Measurements from ENCODE around the gene GSTCD. TPM values are rescaled to one million over a fixed set of nuclear protein-coding genes. Genes with fewer than 3 reads are reported as not detected.

Gene GSTCD
- total and polyA plus RNA-seq, 9 of the 15 experiments (the other 6 are each of a cell fraction or from before 2014, with no cell fraction given): 4.5 to 36.3 (median 16.0) TPM

DNA sequence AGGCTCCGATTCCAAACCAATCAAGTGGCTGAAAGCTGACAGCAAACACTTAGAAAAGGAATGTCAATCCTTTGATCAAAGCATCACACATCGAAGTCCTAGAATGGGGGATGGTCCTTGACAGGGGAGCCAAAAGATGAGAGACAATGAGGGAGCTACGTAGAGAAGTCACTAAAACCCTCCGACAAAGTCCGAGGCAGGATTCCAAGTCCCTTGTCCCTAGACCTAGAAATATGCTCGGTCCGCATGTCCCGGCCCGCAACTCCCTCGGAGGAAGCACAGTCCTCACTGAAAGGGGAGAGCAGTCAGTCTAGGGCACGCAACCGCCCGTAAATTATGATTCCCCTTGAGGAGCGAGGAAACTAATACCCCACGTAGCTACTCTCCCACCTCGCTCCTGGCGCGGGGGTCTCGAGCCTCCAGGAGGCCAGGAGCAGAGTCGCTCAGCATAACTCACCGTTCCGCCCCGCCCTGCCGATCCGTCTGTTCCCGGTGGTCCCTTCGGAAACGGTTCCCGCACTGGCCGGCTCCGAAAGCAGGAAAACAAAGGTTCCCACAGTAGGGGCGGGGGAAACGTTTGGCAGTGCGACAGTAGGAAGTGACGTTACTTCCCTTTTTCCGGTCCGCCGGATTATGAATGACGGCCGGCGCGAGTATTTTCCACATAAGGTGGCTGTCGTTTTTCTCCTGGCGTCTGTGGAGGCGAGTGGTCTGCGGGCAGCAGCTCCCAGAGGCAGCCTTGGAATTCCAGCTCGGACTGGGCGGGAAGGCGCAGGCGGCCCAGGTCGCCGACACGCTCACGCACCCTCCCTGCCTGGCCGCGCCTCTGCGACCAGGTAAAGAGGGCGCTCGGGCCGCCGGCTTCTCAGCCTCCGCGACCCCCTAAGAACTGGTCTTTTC lies at the start of gene GSTCD, which contains the start of gene INTS12 (continued):
- TF ChIP-seq, protein P1, sequence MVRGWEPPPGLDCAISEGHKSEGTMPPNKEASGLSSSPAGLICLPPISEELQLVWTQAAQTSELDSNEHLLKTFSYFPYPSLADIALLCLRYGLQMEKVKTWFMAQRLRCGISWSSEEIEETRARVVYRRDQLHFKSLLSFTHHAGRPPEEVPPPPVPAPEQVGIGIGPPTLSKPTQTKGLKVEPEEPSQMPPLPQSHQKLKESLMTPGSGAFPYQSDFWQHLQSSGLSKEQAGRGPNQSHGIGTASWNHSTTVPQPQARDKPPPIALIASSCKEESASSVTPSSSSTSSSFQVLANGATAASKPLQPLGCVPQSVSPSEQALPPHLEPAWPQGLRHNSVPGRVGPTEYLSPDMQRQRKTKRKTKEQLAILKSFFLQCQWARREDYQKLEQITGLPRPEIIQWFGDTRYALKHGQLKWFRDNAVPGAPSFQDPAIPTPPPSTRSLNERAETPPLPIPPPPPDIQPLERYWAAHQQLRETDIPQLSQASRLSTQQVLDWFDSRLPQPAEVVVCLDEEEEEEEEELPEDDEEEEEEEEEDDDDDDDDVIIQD (CRISPR knock-in tag; IDR thresholded peaks at IDR 0.05): no peak
- TF ChIP-seq SAFB (IDR thresholded peaks at IDR 0.05; ENCODE audit: borderline replicate concordance, low read depth, low read length) (no peak), GABPB2 (CRISPR knock-in tag; conservative IDR thresholded peaks at IDR 0.05) (no peak), MTF1 (CRISPR knock-in tag; IDR thresholded peaks at IDR 0.05; ENCODE audit: borderline replicate concordance) (no peak), TRIM28 (IDR thresholded peaks at IDR 0.05) (no peak), ZNF124 (CRISPR knock-in tag; IDR thresholded peaks at IDR 0.05) (0 out of 2 replicates have a peak, but pooled peaks have one; percentile 45), ZNF263 (CRISPR knock-in tag; IDR thresholded peaks at IDR 0.05; ENCODE audit: borderline replicate concordance) (peak; percentile 71; the same call in 1 of the 2 replicates), NFRKB (IDR thresholded peaks at IDR 0.05; ENCODE audit: low read depth) (peak; percentile 61; the same call in 1 of the 2 replicates), FOXK1 (CRISPR knock-in tag; IDR thresholded peaks at IDR 0.05; ENCODE audit: borderline replicate concordance) (no peak), MYBL2 (IDR thresholded peaks at IDR 0.05; ENCODE audit: low read depth) (peak; percentile 80), MYBL2 (CRISPR knock-in tag; IDR thresholded peaks at IDR 0.05; ENCODE audit: borderline replicate concordance) (peak; percentile 25; the same call in 1 of the 2 replicates), FOXJ2 (tag; IDR thresholded peaks at IDR 0.05) (peak; percentile 84), OTX1 (CRISPR knock-in tag; IDR thresholded peaks at IDR 0.05) (peak; percentile 74; the same call in 1 of the 2 replicates), ZNF41 (CRISPR knock-in tag; conservative IDR thresholded peaks at IDR 0.05) (no peak), ESRRB (CRISPR knock-in tag; IDR thresholded peaks at IDR 0.05; ENCODE audit: borderline replicate concordance) (no peak), PPARD (CRISPR knock-in tag; IDR thresholded peaks at IDR 0.05) (no peak), SMARCB1 (IDR thresholded peaks at IDR 0.05; ENCODE audit: insufficient read length, low read depth) (no peak), CCNT2 (IDR thresholded peaks at IDR 0.05; ENCODE audit: borderline replicate concordance, extremely low read depth, insufficient read length, low read depth, low read length) (peak; percentile 27), SREBF1 (IDR thresholded peaks at IDR 0.05; ENCODE audit: borderline replicate concordance, low read depth, low read length) (no peak; the same call in 1 of the 2 replicates), SETDB1 (IDR thresholded peaks at IDR 0.05; ENCODE audit: low read length) (no peak)
- TF ChIP-seq, protein P2, sequence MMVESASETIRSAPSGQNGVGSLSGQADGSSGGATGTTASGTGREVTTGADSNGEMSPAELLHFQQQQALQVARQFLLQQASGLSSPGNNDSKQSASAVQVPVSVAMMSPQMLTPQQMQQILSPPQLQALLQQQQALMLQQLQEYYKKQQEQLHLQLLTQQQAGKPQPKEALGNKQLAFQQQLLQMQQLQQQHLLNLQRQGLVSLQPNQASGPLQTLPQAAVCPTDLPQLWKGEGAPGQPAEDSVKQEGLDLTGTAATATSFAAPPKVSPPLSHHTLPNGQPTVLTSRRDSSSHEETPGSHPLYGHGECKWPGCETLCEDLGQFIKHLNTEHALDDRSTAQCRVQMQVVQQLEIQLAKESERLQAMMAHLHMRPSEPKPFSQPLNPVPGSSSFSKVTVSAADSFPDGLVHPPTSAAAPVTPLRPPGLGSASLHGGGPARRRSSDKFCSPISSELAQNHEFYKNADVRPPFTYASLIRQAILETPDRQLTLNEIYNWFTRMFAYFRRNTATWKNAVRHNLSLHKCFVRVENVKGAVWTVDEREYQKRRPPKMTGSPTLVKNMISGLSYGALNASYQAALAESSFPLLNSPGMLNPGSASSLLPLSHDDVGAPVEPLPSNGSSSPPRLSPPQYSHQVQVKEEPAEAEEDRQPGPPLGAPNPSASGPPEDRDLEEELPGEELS (CRISPR knock-in tag; IDR thresholded peaks at IDR 0.05; ENCODE audit: borderline replicate concordance): no peak; the same call in 1 of the 2 replicates
- TF ChIP-seq, protein P3, sequence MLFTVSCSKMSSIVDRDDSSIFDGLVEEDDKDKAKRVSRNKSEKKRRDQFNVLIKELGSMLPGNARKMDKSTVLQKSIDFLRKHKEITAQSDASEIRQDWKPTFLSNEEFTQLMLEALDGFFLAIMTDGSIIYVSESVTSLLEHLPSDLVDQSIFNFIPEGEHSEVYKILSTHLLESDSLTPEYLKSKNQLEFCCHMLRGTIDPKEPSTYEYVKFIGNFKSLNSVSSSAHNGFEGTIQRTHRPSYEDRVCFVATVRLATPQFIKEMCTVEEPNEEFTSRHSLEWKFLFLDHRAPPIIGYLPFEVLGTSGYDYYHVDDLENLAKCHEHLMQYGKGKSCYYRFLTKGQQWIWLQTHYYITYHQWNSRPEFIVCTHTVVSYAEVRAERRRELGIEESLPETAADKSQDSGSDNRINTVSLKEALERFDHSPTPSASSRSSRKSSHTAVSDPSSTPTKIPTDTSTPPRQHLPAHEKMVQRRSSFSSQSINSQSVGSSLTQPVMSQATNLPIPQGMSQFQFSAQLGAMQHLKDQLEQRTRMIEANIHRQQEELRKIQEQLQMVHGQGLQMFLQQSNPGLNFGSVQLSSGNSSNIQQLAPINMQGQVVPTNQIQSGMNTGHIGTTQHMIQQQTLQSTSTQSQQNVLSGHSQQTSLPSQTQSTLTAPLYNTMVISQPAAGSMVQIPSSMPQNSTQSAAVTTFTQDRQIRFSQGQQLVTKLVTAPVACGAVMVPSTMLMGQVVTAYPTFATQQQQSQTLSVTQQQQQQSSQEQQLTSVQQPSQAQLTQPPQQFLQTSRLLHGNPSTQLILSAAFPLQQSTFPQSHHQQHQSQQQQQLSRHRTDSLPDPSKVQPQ (CRISPR knock-in tag; IDR thresholded peaks at IDR 0.05; ENCODE audit: borderline replicate concordance): no peak
